Prostate gland (tissue), 2 donors: Measurements from ENCODE around the gene ARMCX2. TPM values are rescaled to one million over a fixed set of nuclear protein-coding genes. Genes with fewer than 3 reads are reported as not detected.

Source experiments
- DNase-seq: peaks from one replicate; pipeline ENCODE4 v3.0.0-alpha.2; 2019; ENCODE audit warnings: low spot score
- H3K27ac ChIP-seq, 2 donors: fragments of 200-600 bp; sonication (generic); 2 replicates each; pipeline ENCODE4 v1.5.1; 2017 to 2019
- H3K27me3 ChIP-seq: fragments of 200-600 bp; sonication (generic); replicated peaks from 2 replicates; pipeline ENCODE4 v1.5.1; 2019; ENCODE audit not compliant: insufficient read depth
- H3K36me3 ChIP-seq, 2 donors: fragments of 200-600 bp; sonication (generic); 1 replicate in 1 of 2; 2 replicates in 1 of 2; pipeline versions ENCODE4 v1.5.1 to v1.8.1; 2017 to 2019
- H3K4me1 ChIP-seq: fragments of 200-600 bp; sonication (generic); replicated peaks from 2 replicates; pipeline ENCODE4 v1.5.1; 2019
- H3K4me3 ChIP-seq, 2 donors: fragments of 200-600 bp; sonication (generic); 2 replicates each; pipeline ENCODE4 v1.5.1; 2017 to 2019
- H3K9me3 ChIP-seq: fragments of 200-600 bp; sonication (generic); 2 replicates; pipeline ENCODE4 v1.5.1; 2017
- POLR2A ChIP-seq: fragments of 450-650 bp; IDR thresholded peaks from one replicate; pipeline ENCODE4 v1.6.1; 2016; ENCODE audit warnings: antibody characterized with exemption, mild to moderate bottlenecking
- POLR2AphosphoS5 ChIP-seq: sonication (generic); formaldehyde crosslinking; IDR thresholded peaks from one replicate; pipeline ENCODE4 v1.6.1; 2017; ENCODE audit warnings: antibody characterized with exemption
- whole genome bisulfite sequencing: methylation state at CpG from one replicate; pipeline ENCODE4 v1.1.5; 2018; 5-methylcytosine and 5-hydroxymethylcytosine counted together
- intact Hi-C: fragments of 100-400 bp; cut with DNase I; formaldehyde crosslinking; loops from one replicate; pipeline ENCODE4 v1.14.2; 2022
- total RNA-seq, 2 donors: library from RNA; depleted of rRNA; stranded (reverse); fragments of >200 nt; gene quantifications; one replicate each; pipeline ENCODE4 v1.1.0, GENCODE V29; 2016
- TF ChIP-seq, protein P1 (sequence below), 4 experiments: fragments of 200-600 bp in 2 of 4; fragments of 450-650 bp in 2 of 4; sonication (generic) in 2 of 4; IDR thresholded peaks; 1 replicate in 3 of 4; 2 replicates in 1 of 4; pipeline ENCODE4 v1.5.1; 2016 to 2019; ENCODE audit warnings: antibody characterized with exemption in 4 of 4, mild to moderate bottlenecking in 2 of 4, moderate library complexity in 2 of 4

ARMCX2 gene
- 10 to 100 TPM; 26.4 to 58.6 TPM for total RNA-seq

DNA sequence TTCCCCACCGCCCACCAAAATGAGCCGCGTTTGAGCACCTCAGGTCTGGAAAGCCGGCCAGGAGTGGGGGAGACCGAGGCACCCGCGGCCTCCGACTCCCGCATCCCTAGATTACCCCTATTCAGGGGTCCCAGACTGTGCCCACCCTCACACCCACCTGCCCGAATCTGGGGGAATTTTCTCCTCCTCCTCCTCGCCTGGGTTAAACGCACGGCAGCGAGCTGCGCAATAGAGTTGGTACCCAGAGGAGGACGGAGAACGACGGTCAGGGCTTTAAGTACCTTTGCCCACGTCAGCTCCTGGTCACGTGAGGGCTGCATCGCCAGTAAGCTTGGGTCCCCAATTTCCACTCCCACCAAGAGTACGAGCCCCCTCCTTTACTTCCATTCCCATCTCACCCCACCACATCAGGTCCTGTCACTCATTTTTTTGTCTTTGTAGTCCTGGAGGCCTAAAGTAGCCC is at the start of gene ARMCX2:
ARMCX2 (minus strand) TSS at position 250 of the 463 bp plus-strand sequence. CDS start 2,262 bp downstream, outside the sequence.
- no peaks in the 10 kb centered on the region for H3K36me3 ChIP-seq
- no peaks in the 10 kb centered on the region for H3K9me3 ChIP-seq
- no peaks in the 10 kb centered on the region for H3K27me3 ChIP-seq
- TF ChIP-seq, protein P1, sequence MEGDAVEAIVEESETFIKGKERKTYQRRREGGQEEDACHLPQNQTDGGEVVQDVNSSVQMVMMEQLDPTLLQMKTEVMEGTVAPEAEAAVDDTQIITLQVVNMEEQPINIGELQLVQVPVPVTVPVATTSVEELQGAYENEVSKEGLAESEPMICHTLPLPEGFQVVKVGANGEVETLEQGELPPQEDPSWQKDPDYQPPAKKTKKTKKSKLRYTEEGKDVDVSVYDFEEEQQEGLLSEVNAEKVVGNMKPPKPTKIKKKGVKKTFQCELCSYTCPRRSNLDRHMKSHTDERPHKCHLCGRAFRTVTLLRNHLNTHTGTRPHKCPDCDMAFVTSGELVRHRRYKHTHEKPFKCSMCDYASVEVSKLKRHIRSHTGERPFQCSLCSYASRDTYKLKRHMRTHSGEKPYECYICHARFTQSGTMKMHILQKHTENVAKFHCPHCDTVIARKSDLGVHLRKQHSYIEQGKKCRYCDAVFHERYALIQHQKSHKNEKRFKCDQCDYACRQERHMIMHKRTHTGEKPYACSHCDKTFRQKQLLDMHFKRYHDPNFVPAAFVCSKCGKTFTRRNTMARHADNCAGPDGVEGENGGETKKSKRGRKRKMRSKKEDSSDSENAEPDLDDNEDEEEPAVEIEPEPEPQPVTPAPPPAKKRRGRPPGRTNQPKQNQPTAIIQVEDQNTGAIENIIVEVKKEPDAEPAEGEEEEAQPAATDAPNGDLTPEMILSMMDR (IDR thresholded peaks at IDR 0.05), result no peak
- TF ChIP-seq POLR2A (peak; percentile 55), POLR2AphosphoS5 (peak; percentile 57)
- H3K27ac ChIP-seq, result peak within 1 kb of the TSS; percentile 79 to 82
- H3K4me1 ChIP-seq, result no peaks in the 10 kb centered on the region
- intact Hi-C loops, result no loop called here
- WGBS, result 2% methylated on average over 15 of the region's 22 CpGs
- H3K4me3 ChIP-seq, result peak within 1 kb of the TSS; percentile 47 to 48
- peak; percentile 45 for DNase-seq

DNA sequence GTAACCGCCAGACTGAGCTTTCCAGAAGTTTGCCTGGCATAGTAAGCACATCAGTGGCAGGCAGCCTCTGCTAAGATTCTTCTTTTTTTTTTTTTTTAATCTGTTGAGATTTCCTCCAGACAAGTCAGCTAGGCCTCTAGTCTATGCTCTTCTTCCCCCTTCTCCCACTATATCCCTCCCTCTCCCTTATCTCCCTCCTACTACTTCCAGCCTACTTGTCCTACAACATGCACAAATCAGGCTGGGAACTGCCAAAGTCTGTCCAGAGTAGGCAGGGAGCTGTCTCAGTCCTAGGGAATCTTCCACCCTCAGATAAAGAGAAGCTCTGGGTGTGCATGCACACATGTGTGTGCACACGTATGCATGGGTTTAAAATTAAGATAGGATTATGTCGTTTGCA is 49.7 kb upstream of the ARMCX2 start:
- 90% methylated on average over 3 of the region's 3 CpGs for WGBS
- no peak for TF ChIP-seq POLR2A
- TF ChIP-seq POLR2AphosphoS5, result no peak
- TF ChIP-seq, protein P1 (IDR thresholded peaks at IDR 0.05), result no peak
- Histone ChIP-seq H3K4me1 (no peaks in the 10 kb centered on the region), H3K4me3 (no peak overlapping the region), H3K27ac (no peak overlapping the region), H3K27me3 (no peaks in the 10 kb centered on the region), H3K9me3 (no peaks in the 10 kb centered on the region), H3K36me3 (no peaks in the 10 kb centered on the region)
- DNase-seq, result no peak
- intact Hi-C loops, result no loop called here

DNA sequence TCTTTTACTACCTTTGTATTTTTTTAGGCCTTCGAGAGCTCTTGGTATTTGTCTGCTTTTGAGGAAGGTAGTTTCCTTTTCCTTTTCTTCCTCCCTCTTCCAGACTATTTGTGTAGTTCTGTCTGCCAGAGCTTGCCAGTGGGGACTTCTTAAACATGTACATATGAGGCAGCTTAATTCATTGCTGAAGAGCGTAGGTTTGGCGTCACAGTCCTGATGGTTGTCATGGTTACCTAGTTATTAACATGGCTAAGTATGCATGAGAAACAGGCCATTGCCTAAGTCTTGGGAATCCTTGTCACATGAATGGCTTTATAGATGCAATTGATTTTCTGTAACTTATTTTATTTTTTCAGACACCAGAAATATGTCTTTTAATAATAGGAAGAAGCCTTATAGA is 48.5 kb upstream of the ARMCX2 start:
- DNase-seq, result no peak
- 46% methylated on average over 3 of the region's 3 CpGs for WGBS
- no peak overlapping the region for H3K4me3 ChIP-seq
- intact Hi-C loops, result no loop called here
- no peaks in the 10 kb centered on the region for H3K4me1 ChIP-seq
- H3K27ac ChIP-seq, result no peak overlapping the region
- no peaks in the 10 kb centered on the region for H3K36me3 ChIP-seq
- H3K9me3 ChIP-seq, result no peaks in the 10 kb centered on the region
- TF ChIP-seq POLR2A (no peak), POLR2AphosphoS5 (no peak)
- TF ChIP-seq, protein P1 (IDR thresholded peaks at IDR 0.05), result no peak
- H3K27me3 ChIP-seq, result no peaks in the 10 kb centered on the region

DNA sequence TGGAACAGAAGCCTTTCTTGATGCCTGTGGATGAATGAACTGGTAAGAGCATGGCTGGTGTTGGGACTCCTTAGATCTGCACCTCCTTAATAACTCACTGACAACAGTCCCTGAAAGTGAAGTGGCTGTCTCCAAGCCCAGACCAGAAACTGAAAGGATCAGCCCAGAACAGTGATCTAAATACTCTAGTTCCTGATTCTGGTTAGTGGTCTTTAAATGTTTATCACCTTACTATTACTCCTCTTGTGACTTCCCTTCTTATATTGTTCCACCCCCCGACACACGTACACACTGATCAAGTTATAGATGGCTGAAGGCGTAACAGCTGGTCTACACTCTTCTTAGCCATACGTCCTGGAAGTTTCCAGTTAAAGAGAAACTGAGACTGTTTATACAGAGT is 33.8 kb upstream of the ARMCX2 start:
- intact Hi-C loops, result no loop called here
- Histone ChIP-seq H3K9me3 (no peaks in the 10 kb centered on the region), H3K4me3 (no peak overlapping the region), H3K36me3 (no peaks in the 10 kb centered on the region), H3K4me1 (no peaks in the 10 kb centered on the region), H3K27ac (no peak overlapping the region), H3K27me3 (no peaks in the 10 kb centered on the region)
- no peak for TF ChIP-seq POLR2AphosphoS5
- TF ChIP-seq, protein P1 (IDR thresholded peaks at IDR 0.05), result no peak
- no peak for TF ChIP-seq POLR2A
- WGBS, result 69% methylated on average over 4 of the region's 4 CpGs
- DNase-seq, result no peak

DNA sequence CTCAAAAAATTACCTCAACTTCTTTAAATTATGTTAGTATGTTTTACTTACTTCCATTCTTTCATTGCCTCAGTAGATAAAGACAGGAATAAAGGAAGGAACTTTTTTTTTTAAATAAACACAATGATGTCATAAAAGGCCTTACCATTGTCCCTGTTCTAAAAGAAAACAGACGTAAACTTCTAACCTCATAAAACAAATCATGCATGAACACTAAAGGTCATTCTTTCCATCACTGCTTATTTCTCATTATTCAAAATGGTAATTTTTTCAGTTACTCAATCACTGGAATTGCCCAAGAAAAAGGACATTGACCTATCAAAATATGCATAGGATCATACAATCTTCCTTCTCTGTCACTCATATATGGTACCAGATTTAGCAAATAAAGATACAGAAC is 32.2 kb upstream of the ARMCX2 start:
- DNase-seq, result no peak
- H3K4me1 ChIP-seq, result no peaks in the 10 kb centered on the region
- no peaks in the 10 kb centered on the region for H3K27me3 ChIP-seq
- no peaks in the 10 kb centered on the region for H3K9me3 ChIP-seq
- no peaks in the 10 kb centered on the region for H3K36me3 ChIP-seq
- TF ChIP-seq POLR2A (no peak), POLR2AphosphoS5 (no peak)
- TF ChIP-seq, protein P1 (IDR thresholded peaks at IDR 0.05), result no peak
- no peak overlapping the region for H3K4me3 ChIP-seq
- intact Hi-C loops, result no loop called here
- H3K27ac ChIP-seq, result no peak overlapping the region
- 6% methylated on average over 1 of the region's 1 CpG for WGBS
